Measurements from ENCODE around the gene DACT2.

- TF ChIP-seq MAX (IDR thresholded peaks at IDR 0.05) (no peak), SIN3A (IDR thresholded peaks at IDR 0.05; ENCODE audit: low read depth) (no peak), CTCF (IDR thresholded peaks at IDR 0.05 in 2 of 3, conservative IDR thresholded peaks at IDR 0.05 in 1 of 3; ENCODE audit: borderline replicate concordance in 1 of 3, insufficient read depth in 1 of 3, low read depth in 2 of 3, low read length in 2 of 3) (no peak), ELF1 (IDR thresholded peaks at IDR 0.05; ENCODE audit: borderline replicate concordance, low read depth) (no peak), SRF (IDR thresholded peaks at IDR 0.05; ENCODE audit: low read depth) (no peak), EZH2 (IDR thresholded peaks at IDR 0.05) (no peak), POLR2AphosphoS5 (IDR thresholded peaks at IDR 0.05; ENCODE audit: low read depth, low read length) (no peak), POLR2A (IDR thresholded peaks at IDR 0.05; ENCODE audit: borderline replicate concordance, extremely low read depth, insufficient read depth, insufficient read length) (no peak), ZFX (IDR thresholded peaks at IDR 0.05) (no peak), ZNF274 (IDR thresholded peaks at IDR 0.05; ENCODE audit: low read depth, low read length) (no peak), TCF7L2 (IDR thresholded peaks at IDR 0.05; ENCODE audit: borderline replicate concordance, extremely low read depth, insufficient read depth, insufficient read length) (no peak)
Observed at GRCh38 chr6:168367285-168367751, 47.7 kb upstream of the DACT2 start.

Measured in HCT116 (cell line).